Liver (tissue), 9 donors: ENCODE results near the gene CDK1. TPM values are rescaled to one million over a fixed set of nuclear protein-coding genes. Genes with fewer than 3 reads are reported as not detected.

ENCODE experiments used
- DNase-seq: peaks from one replicate; pipeline ENCODE4 v3.0.0-alpha.2; 2017; ENCODE audit warnings: low spot score
- H3K27ac ChIP-seq, 2 donors: one replicate each; pipeline ENCODE4 v1.7.0; 2013; ENCODE audit warnings: inconsistent platforms in 2 of 2, low read length in 2 of 2, control low read depth in 1 of 2, low read depth in 1 of 2, mild to moderate bottlenecking in 1 of 2
- H3K27me3 ChIP-seq, 4 donors: one replicate each; pipeline versions ENCODE4 v1.6.1 to v1.7.0; 2013; ENCODE audit warnings: low read length in 3 of 4, inconsistent platforms in 1 of 4, mild to moderate bottlenecking in 1 of 4, moderate library complexity in 1 of 4; ENCODE audit not compliant: control insufficient read depth in 4 of 4, insufficient read depth in 4 of 4
- H3K36me3 ChIP-seq, 4 donors: one replicate each; pipeline versions ENCODE4 v1.6.1 to v1.7.0; 2013; ENCODE audit warnings: low read length in 3 of 4, mild to moderate bottlenecking in 3 of 4, low read depth in 1 of 4, moderate library complexity in 1 of 4; ENCODE audit not compliant: control insufficient read depth in 4 of 4, insufficient read depth in 3 of 4
- H3K4me1 ChIP-seq, 4 donors: one replicate each; pipeline versions ENCODE4 v1.6.1 to v1.7.0; 2013; ENCODE audit warnings: low read length in 3 of 4, mild to moderate bottlenecking in 3 of 4, moderate library complexity in 1 of 4; ENCODE audit not compliant: control insufficient read depth in 4 of 4, insufficient read depth in 4 of 4
- H3K4me3 ChIP-seq, 3 donors: one replicate each; pipeline versions ENCODE4 v1.6.1 to v1.7.0; 2013; ENCODE audit warnings: low read length in 3 of 3, control low read depth in 1 of 3, low read depth in 1 of 3, mild to moderate bottlenecking in 1 of 3
- H3K9ac ChIP-seq, 2 donors: one replicate each; pipeline ENCODE4 v1.7.0; 2013; ENCODE audit warnings: low read length in 2 of 2, mild to moderate bottlenecking in 2 of 2, moderate library complexity in 2 of 2, control low read depth in 1 of 2, low read depth in 1 of 2
- H3K9me3 ChIP-seq, 4 donors: one replicate each; pipeline versions ENCODE4 v1.6.1 to v1.7.0; 2013; ENCODE audit warnings: low read length in 3 of 4; ENCODE audit not compliant: control insufficient read depth in 4 of 4
- ATF3 ChIP-seq: IDR thresholded peaks from 2 replicates; pipeline ENCODE4 v1.6.1; 2016; ENCODE audit warnings: antibody characterized with exemption
- CTCF ChIP-seq: fragments of 150-350 bp; IDR thresholded peaks from 2 replicates; pipeline ENCODE4 v1.5.1; 2017; ENCODE audit warnings: improper control_type of control experiment, low read depth, low read length; ENCODE audit not compliant: missing input control
- GABPA ChIP-seq, 2 donors: IDR thresholded peaks in 1 of 2; conservative IDR thresholded peaks in 1 of 2; 2 replicates each; pipeline ENCODE4 v1.6.1; 2016; ENCODE audit warnings: antibody characterized with exemption in 2 of 2, mild to moderate bottlenecking in 1 of 2, moderate library complexity in 1 of 2
- HNF4A ChIP-seq, 2 donors: conservative IDR thresholded peaks; 2 replicates each; pipeline ENCODE4 v1.6.1; 2016; ENCODE audit warnings: antibody characterized with exemption in 2 of 2, mild to moderate bottlenecking in 2 of 2
- HNF4G ChIP-seq: IDR thresholded peaks from 2 replicates; pipeline ENCODE4 v1.6.1; 2016; ENCODE audit warnings: antibody characterized with exemption
- MAX ChIP-seq: IDR thresholded peaks from 2 replicates; pipeline ENCODE4 v1.6.1; 2016; ENCODE audit warnings: antibody characterized with exemption
- NR2F2 ChIP-seq: IDR thresholded peaks from 2 replicates; pipeline ENCODE4 v1.6.1; 2016; ENCODE audit warnings: antibody characterized with exemption
- REST ChIP-seq: IDR thresholded peaks from 2 replicates; pipeline ENCODE4 v1.6.1; 2016; ENCODE audit warnings: antibody characterized with exemption, mild to moderate bottlenecking
- RXRA ChIP-seq, 2 donors: IDR thresholded peaks; 2 replicates each; pipeline ENCODE4 v1.6.1; 2017 to 2018; ENCODE audit warnings: antibody characterized with exemption in 2 of 2, mild to moderate bottlenecking in 1 of 2
- SP1 ChIP-seq: IDR thresholded peaks from 2 replicates; pipeline ENCODE4 v1.6.1; 2018; ENCODE audit warnings: antibody characterized with exemption, mild to moderate bottlenecking
- TAF1 ChIP-seq: conservative IDR thresholded peaks from 2 replicates; pipeline ENCODE4 v1.6.1; 2016; ENCODE audit warnings: antibody characterized with exemption, mild to moderate bottlenecking
- WGBS: extraction: QIAGEN DNeasy Blood & Tissue Kit; methylation state at CpG from one replicate; pipeline ENCODE4 v1.1.7; 2013; 5-methylcytosine and 5-hydroxymethylcytosine counted together
- polyA plus RNA-seq, 2 donors: library from polyadenylated mRNA; stranded (reverse) in 1 of 2; unstranded in 1 of 2; fragments of 200-250 nt in 1 of 2; fragments of >200 nt in 1 of 2; fragmentation: Nextera tagmentation in 1 of 2; extraction: Ambion mirVana in 1 of 2; gene quantifications; one replicate each; pipeline versions ENCODE4 v1.2.1 to v1.2.3, GENCODE V29; 2013 to 2015
- total RNA-seq, 2 donors: library from RNA; depleted of rRNA; stranded (reverse); fragments of >200 nt; gene quantifications; one replicate each; pipeline ENCODE4 v1.2.3, GENCODE V29; 2014
- donor health status: healthy.
- donor health status: healthy.
- donor health status: healthy.
- donor health status: healthy.
- donor health status: healthy.

Gene CDK1
- total and polyA plus RNA-seq, 4 donors, result 0.08 to 73.5 (median 2.6) TPM

- H3K4me1 ChIP-seq, result peaks cover 5 to 17% (median 10%) of the 10 kb centered on the region in 4 donors
- WGBS, result 10% methylated on average over 20 of the region's 20 CpGs
- H3K27ac ChIP-seq, result no peak overlapping the region
- H3K27me3 ChIP-seq, result no peaks in the 10 kb centered on the region
- DNase-seq, result no peak
- no peak overlapping the region for H3K9ac ChIP-seq
- H3K36me3 ChIP-seq, result no peaks in the 10 kb centered on the region
- no peak for TF ChIP-seq SP1
- TF ChIP-seq GABPA (IDR thresholded peaks at IDR 0.05 in 1 of 2, conservative IDR thresholded peaks at IDR 0.05 in 1 of 2), result no peak
- TF ChIP-seq NR2F2, result no peak
- no peak for TF ChIP-seq RXRA (IDR thresholded peaks at IDR 0.05)
- TF ChIP-seq TAF1, result no peak
- no peak for TF ChIP-seq MAX
- TF ChIP-seq HNF4G, result no peak
- no peak for TF ChIP-seq ATF3
- no peaks in the 10 kb centered on the region for H3K9me3 ChIP-seq
- H3K4me3 ChIP-seq, result peak overlapping the region; percentile 19 to 69 (median 48)
Measured at GRCh38 chr10:60732198-60732806, 46.0 kb upstream of the CDK1 start.

- peaks cover 5 to 17% (median 10%) of the 10 kb centered on the region in 4 donors for H3K4me1 ChIP-seq
- no peak overlapping the region for H3K27ac ChIP-seq
- peak overlapping the region in 2 of 3 donors; percentile 48 to 69 for H3K4me3 ChIP-seq
- H3K27me3 ChIP-seq, result peaks cover 0 to under 1% (median 0%) of the 10 kb centered on the region in 4 donors
- TF ChIP-seq SP1, result no peak
- TF ChIP-seq RXRA (IDR thresholded peaks at IDR 0.05), result no peak
- TF ChIP-seq REST, result no peak
- peak; percentile 25 for TF ChIP-seq CTCF
- no peak for TF ChIP-seq TAF1
- TF ChIP-seq HNF4A (conservative IDR thresholded peaks at IDR 0.05), result no peak
- H3K9ac ChIP-seq, result no peak overlapping the region
- no peak for DNase-seq
- H3K9me3 ChIP-seq, result no peaks in the 10 kb centered on the region
- no peaks in the 10 kb centered on the region for H3K36me3 ChIP-seq
- 3% methylated on average over 60 of the region's 60 CpGs for WGBS
Measured at GRCh38 chr10:60732807-60733516, 45.3 kb upstream of the CDK1 start.
